ENCODE measurements around the gene LYZ. TPM values are rescaled to one million over a fixed set of nuclear protein-coding genes. Genes with fewer than 3 reads are reported as not detected.

Gene LYZ
- total RNA-seq, 1 experiment from 2014 or later = not detected

GRCh38 chr12:69341328-69341727, 6.9 kb upstream of the LYZ start:
- DNase-seq = no peak
- Histone ChIP-seq H2AK5ac (ENCODE audit: insufficient read length, low read length) (no peak overlapping the region), H2BK20ac (ENCODE audit: low read depth, low read length, poor library complexity, severe bottlenecking) (no peak overlapping the region), H3K4ac (ENCODE audit: low read depth, low read length) (no peak overlapping the region), H3K14ac (ENCODE audit: insufficient read depth, low read length) (no peak overlapping the region), H3K4me1 (ENCODE audit: insufficient read depth, low read length) (no peaks in the 10 kb centered on the region), H3K18ac (ENCODE audit: insufficient read length, low read depth, low read length) (no peak overlapping the region), H4K5ac (ENCODE audit: insufficient read length, low read depth, low read length) (no peak overlapping the region), H4K91ac (ENCODE audit: insufficient read length, low read depth, low read length) (no peak overlapping the region), H3K23me2 (ENCODE audit: insufficient read length, low read depth, low read length, poor library complexity, severe bottlenecking) (no peaks in the 10 kb centered on the region), H2BK5ac (ENCODE audit: insufficient read length, low read length) (no peak overlapping the region), H3K27me3 (ENCODE audit: insufficient read depth, low read length) (no peaks in the 10 kb centered on the region), H4K8ac (replicated peaks; ENCODE audit: insufficient read length, low read depth, low read length) (no peak overlapping the region), H3K79me2 (ENCODE audit: insufficient read depth, low read length) (no peaks in the 10 kb centered on the region), H2BK15ac (ENCODE audit: low read depth, low read length) (no peak overlapping the region), H3K4me2 (ENCODE audit: insufficient read depth, insufficient read length, low read length) (no peak overlapping the region), H2BK12ac (ENCODE audit: insufficient read length, low read depth, low read length) (no peak overlapping the region), H3K79me1 (ENCODE audit: insufficient read depth, low read depth, low read length, poor library complexity, severe bottlenecking) (no peaks in the 10 kb centered on the region), H3K9me3 (ENCODE audit: control insufficient read depth, low read depth, low read length) (no peaks in the 10 kb centered on the region), H3T11ph (ENCODE audit: low read length) (no peak overlapping the region), H3K56ac (ENCODE audit: insufficient read length, low read depth, low read length) (no peak overlapping the region), H3K23ac (ENCODE audit: insufficient read length, low read depth, low read length) (no peak overlapping the region), H4K20me1 (ENCODE audit: control insufficient read depth, insufficient read depth, insufficient read length) (no peaks in the 10 kb centered on the region), H3K9ac (ENCODE audit: extremely low read depth, insufficient read length, low read length) (no peak overlapping the region), H3K27ac (ENCODE audit: insufficient read length, low read depth, low read length) (no peak overlapping the region), H2BK120ac (ENCODE audit: low read depth, low read length, poor library complexity, severe bottlenecking) (no peak overlapping the region), H2AFZ (ENCODE audit: low read length) (no peak overlapping the region)
- no CpG with 5 or more reads among the region's 5 CpGs for WGBS (ENCODE audit: extremely low coverage, insufficient read length, low lambda C conversion rate)
- Mint-ChIP-seq H3K36me3 (ENCODE audit: insufficient read depth in 1 of 3, low read depth in 3 of 3) (no peaks in the 10 kb centered on the region), H3K9me3 (no peaks in the 10 kb centered on the region), H3K4me3 (no peak overlapping the region), H3K27me3 (ENCODE audit: low read depth) (no peaks in the 10 kb centered on the region; the same call in 1 of the 2 replicates), H3K27ac (no peak overlapping the region; a peak in 1 of 7 replicates), H3K4me1 (peaks cover 2 to 6% of the 10 kb centered on the region in 2 experiments; a peak in 3 of 4 replicates)
- TF ChIP-seq CTCF (conservative IDR thresholded peaks at IDR 0.05) = no peak
